ENCODE measurements around the gene TDRD10.

DNA sequence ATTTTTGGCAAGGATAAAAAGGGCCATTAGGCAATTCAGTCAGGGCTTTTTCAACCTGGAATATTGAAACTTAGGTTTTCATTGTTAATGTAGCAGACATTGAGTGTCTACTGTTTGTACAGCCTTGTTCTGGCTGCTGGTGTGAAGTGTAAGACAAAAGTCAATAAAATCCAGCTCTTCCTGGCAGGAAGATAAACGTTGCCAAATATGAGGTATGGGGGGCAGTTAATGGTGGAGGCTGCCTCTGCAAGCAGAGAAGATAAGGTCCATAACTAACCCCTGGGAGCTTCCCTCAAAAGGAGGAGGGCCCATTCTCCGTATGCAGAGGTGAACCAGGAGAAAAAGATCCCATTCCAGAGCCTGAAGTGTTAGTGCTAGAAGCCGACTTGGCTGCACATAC, 19.7 kb downstream of the TDRD10 start:
- TF ChIP-seq CTCF (IDR thresholded peaks at IDR 0.05; ENCODE audit: low read depth, low read length), result no peak
- TF ChIP-seq EZH2phosphoT487 (IDR thresholded peaks at IDR 0.05; ENCODE audit: low read depth), result no peak
